B cell (primary cell): Measurements from ENCODE around the gene CRYBG2.

Source experiments
- EZH2 ChIP-seq: IDR thresholded peaks from 2 replicates; pipeline ENCODE4 v1.6.1; 2012; ENCODE audit warnings: borderline replicate concordance, low read depth, mild to moderate bottlenecking, moderate library complexity, low read length; ENCODE audit not compliant: insufficient read depth, poor library complexity, severe bottlenecking
- TF ChIP-seq, protein P1 (sequence below): fragments of 200-600 bp; IDR thresholded peaks from one replicate; pipeline ENCODE4 v1.8.0; 2022; ENCODE audit warnings: antibody characterized with exemption, mild to moderate bottlenecking

DNA sequence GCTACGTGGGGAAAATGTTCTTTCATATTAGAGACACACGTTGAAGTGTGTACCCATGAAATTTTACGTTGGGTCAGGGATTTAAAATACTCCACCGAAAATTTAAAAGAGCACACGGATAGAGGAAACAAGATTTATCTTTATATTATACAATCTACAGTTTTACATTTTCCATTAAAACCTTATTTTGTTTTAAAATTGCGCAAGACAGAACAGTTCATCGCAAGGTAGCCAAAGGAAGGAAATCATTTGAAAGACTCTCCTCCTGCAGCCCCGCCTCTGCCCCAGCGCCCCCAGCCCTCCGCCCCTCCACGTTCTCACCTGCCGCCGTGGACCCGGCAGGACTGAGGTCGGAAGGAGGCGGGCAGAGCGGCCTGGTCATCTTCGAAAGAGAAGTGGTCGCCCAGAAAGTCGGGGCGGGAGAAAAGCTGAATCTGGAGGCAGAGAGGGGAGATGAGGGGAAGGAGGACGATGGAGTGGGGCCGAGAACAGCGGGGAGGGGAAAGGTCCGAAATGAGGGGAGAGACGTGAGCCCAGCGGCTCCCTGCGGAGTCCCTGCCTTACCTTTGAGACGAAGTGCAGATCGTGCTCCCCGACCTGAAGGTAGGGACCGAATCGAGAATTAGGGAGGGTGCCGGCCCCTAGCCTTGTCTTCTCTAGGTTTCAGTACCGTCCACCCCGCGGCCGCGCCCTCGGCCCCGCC, 18.0 kb downstream of the CRYBG2 start:
- TF ChIP-seq, protein P1, sequence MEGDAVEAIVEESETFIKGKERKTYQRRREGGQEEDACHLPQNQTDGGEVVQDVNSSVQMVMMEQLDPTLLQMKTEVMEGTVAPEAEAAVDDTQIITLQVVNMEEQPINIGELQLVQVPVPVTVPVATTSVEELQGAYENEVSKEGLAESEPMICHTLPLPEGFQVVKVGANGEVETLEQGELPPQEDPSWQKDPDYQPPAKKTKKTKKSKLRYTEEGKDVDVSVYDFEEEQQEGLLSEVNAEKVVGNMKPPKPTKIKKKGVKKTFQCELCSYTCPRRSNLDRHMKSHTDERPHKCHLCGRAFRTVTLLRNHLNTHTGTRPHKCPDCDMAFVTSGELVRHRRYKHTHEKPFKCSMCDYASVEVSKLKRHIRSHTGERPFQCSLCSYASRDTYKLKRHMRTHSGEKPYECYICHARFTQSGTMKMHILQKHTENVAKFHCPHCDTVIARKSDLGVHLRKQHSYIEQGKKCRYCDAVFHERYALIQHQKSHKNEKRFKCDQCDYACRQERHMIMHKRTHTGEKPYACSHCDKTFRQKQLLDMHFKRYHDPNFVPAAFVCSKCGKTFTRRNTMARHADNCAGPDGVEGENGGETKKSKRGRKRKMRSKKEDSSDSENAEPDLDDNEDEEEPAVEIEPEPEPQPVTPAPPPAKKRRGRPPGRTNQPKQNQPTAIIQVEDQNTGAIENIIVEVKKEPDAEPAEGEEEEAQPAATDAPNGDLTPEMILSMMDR: no peak
- TF ChIP-seq EZH2: no peak
